GM19395 (cell line): ENCODE data around the gene MYRF.
A peak's percentile ranks its signal among the peaks of the same experiment; 100 is the strongest.

ENCODE experiments used
- ATAC-seq: cut with Tn5 transposase; IDR thresholded peaks from one replicate; pipeline ENCODE4 v1.9.1; 2021; ENCODE audit warnings: mild to moderate bottlenecking, moderate library complexity; ENCODE audit not compliant: unreplicated experiment

MYRF gene

GRCh38 chr11:61814958-61815789 is 62.7 kb downstream of the MYRF start:
- peak; percentile 59 for ATAC-seq

- ATAC-seq, result peak; percentile 42
These were observed 63.6 kb downstream of the MYRF start for GRCh38 chr11:61815790-61816735.

GRCh38 chr11:61816736-61817455 is 64.5 kb downstream of the MYRF start, which contains the start of gene FADS1:
FADS1 (minus strand) TSS chr11:61817003; CDS start chr11:61816929, 74 bp downstream.
- peak; percentile 48 for ATAC-seq

- ATAC-seq, result no peak
These were observed 65.2 kb downstream of the MYRF start for GRCh38 chr11:61817471-61818202.

- no peak for ATAC-seq
These were observed 67.7 kb downstream of the MYRF start for GRCh38 chr11:61820174-61820573.

- ATAC-seq, result peak; percentile 13
These were observed 74.6 kb downstream of the MYRF start for GRCh38 chr11:61826930-61827570.

GRCh38 chr11:61827571-61828378 is 75.3 kb downstream of the MYRF start, which contains the start of gene FADS2:
FADS2 (plus strand) TSS chr11:61828300; CDS start chr11:61828391, 91 bp downstream.
- ATAC-seq, result peak; percentile 74

- peak; percentile 6 for ATAC-seq
These were observed 75.9 kb downstream of the MYRF start for GRCh38 chr11:61828379-61828628.

- peak; percentile 22 for ATAC-seq
These were observed 76.4 kb downstream of the MYRF start for GRCh38 chr11:61828629-61829407.

GRCh38 chr11:61829806-61830205 is 77.4 kb downstream of the MYRF start:
- ATAC-seq, result no peak

- no peak for ATAC-seq
These were observed 78.0 kb downstream of the MYRF start for GRCh38 chr11:61830237-61831105.

GRCh38 chr11:61832207-61832606 is 79.8 kb downstream of the MYRF start:
- no peak for ATAC-seq

GRCh38 chr11:61832754-61833153 is 80.3 kb downstream of the MYRF start:
- ATAC-seq, result no peak

- no peak for ATAC-seq
These were observed 81.0 kb downstream of the MYRF start for GRCh38 chr11:61833471-61833870.

GRCh38 chr11:61833926-61834277 is 81.5 kb downstream of the MYRF start:
- no peak for ATAC-seq

GRCh38 chr11:61834278-61835048 is 82.0 kb downstream of the MYRF start:
- peak; percentile 88 for ATAC-seq

GRCh38 chr11:61836193-61836592 is 83.8 kb downstream of the MYRF start:
- no peak for ATAC-seq
